GM23338 (cell line): ENCODE results near the gene ICA1L. TPM values are rescaled to one million over a fixed set of nuclear protein-coding genes. Genes with fewer than 3 reads are reported as not detected.

Experiments used
- ATAC-seq: fragments of 200-7000 bp; cut with Tn5 transposase; 3 replicates; pipeline ENCODE4 v1.9.1; 2020
- DNase-seq: peaks from one replicate; pipeline ENCODE4 v3.0.0-alpha.2; 2015; ENCODE audit warnings: low spot score
- H2AFZ ChIP-seq: fragments of 200-600 bp; sonication (generic); 2 replicates; pipeline ENCODE4 v1.8.0; 2016; ENCODE audit warnings: antibody characterized with exemption, mild to moderate bottlenecking, moderate library complexity
- H3F3A ChIP-seq: fragments of 200-600 bp; sonication (generic); replicated peaks from 2 replicates; pipeline ENCODE4 v1.8.0; 2017; ENCODE audit warnings: antibody characterized with exemption, mixed run types, low read depth
- H3K27ac ChIP-seq: fragments of 200-600 bp; sonication (generic); 2 replicates; pipeline ENCODE4 v1.6.1; 2016; ENCODE audit warnings: low read depth
- H3K27me3 ChIP-seq: fragments of 200-600 bp; sonication (generic); 2 replicates; pipeline ENCODE4 v1.8.0; 2016; ENCODE audit warnings: mild to moderate bottlenecking, mixed run types, moderate library complexity; ENCODE audit not compliant: insufficient read depth
- H3K36me3 ChIP-seq: fragments of 200-600 bp; sonication (generic); 2 replicates; pipeline ENCODE4 v1.8.0; 2016; ENCODE audit warnings: mild to moderate bottlenecking; ENCODE audit not compliant: insufficient read depth
- H3K4me1 ChIP-seq: fragments of 200-600 bp; sonication (generic); 2 replicates; pipeline ENCODE4 v1.8.0; 2016; ENCODE audit warnings: mild to moderate bottlenecking, moderate library complexity; ENCODE audit not compliant: insufficient read depth
- H3K4me2 ChIP-seq: fragments of 200-600 bp; sonication (generic); 2 replicates; pipeline ENCODE4 v1.7.1; 2017; ENCODE audit warnings: mixed run types
- H3K4me3 ChIP-seq: fragments of 200-600 bp; sonication (generic); 2 replicates; pipeline ENCODE4 v1.6.1; 2016; ENCODE audit warnings: mixed run types
- H3K79me2 ChIP-seq: fragments of 200-600 bp; sonication (generic); replicated peaks from 2 replicates; pipeline ENCODE4 v1.8.0; 2017; ENCODE audit warnings: mild to moderate bottlenecking; ENCODE audit not compliant: insufficient read depth
- H3K9me2 ChIP-seq: fragments of 200-600 bp; sonication (generic); 2 replicates; pipeline ENCODE4 v1.8.0; 2017; ENCODE audit not compliant: insufficient read depth
- H4K20me1 ChIP-seq: fragments of 200-600 bp; sonication (generic); replicated peaks from 2 replicates; pipeline ENCODE4 v1.8.0; 2017; ENCODE audit warnings: mild to moderate bottlenecking; ENCODE audit not compliant: insufficient read depth
- H3K27ac Mint-ChIP-seq: 2 replicates; pipeline ENCODE4 v1.8.0; 2020; ENCODE audit warnings: inconsistent platforms, mild to moderate bottlenecking, moderate library complexity, mixed read lengths
- H3K27me3 Mint-ChIP-seq: 3 replicates; pipeline ENCODE4 v1.8.0; 2022; ENCODE audit warnings: low read depth, mild to moderate bottlenecking, moderate library complexity, mixed read lengths, inconsistent platforms; ENCODE audit not compliant: insufficient read depth, poor library complexity
- H3K36me3 Mint-ChIP-seq: 3 replicates; pipeline ENCODE4 v1.8.0; 2021; ENCODE audit warnings: low read depth, mild to moderate bottlenecking, inconsistent platforms, moderate library complexity, mixed read lengths
- H3K4me1 Mint-ChIP-seq: 3 replicates; pipeline ENCODE4 v1.8.0; 2020; ENCODE audit warnings: mild to moderate bottlenecking, inconsistent platforms, mixed read lengths
- H3K4me3 Mint-ChIP-seq: 3 replicates; pipeline ENCODE4 v1.8.0; 2021; ENCODE audit warnings: moderate library complexity, mild to moderate bottlenecking, inconsistent platforms, mixed read lengths
- H3K9me3 Mint-ChIP-seq: 3 replicates; pipeline ENCODE4 v1.8.0; 2020; ENCODE audit warnings: moderate library complexity, mild to moderate bottlenecking, inconsistent platforms, mixed read lengths
- CTCF ChIP-seq, 2 experiments: fragments of 200-600 bp in 1 of 2; sonication (generic) in 1 of 2; conservative IDR thresholded peaks; 2 replicates each; pipeline versions ENCODE4 v1.5.1 to v1.6.1; 2016 to 2017; ENCODE audit warnings: antibody characterized with exemption in 2 of 2, low read depth in 2 of 2, mild to moderate bottlenecking in 2 of 2, moderate library complexity in 1 of 2
- ETS1 ChIP-seq: IDR thresholded peaks from 2 replicates; pipeline ENCODE4 v1.6.1; 2016; ENCODE audit warnings: antibody characterized with exemption
- EZH2phosphoT487 ChIP-seq: fragments of 200-600 bp; sonication (generic); IDR thresholded peaks from one replicate; pipeline ENCODE4 v1.8.1; 2018; ENCODE audit warnings: antibody characterized with exemption; ENCODE audit not compliant: unreplicated experiment
- NANOG ChIP-seq: IDR thresholded peaks from 2 replicates; pipeline ENCODE4 v1.6.1; 2016; ENCODE audit warnings: antibody characterized with exemption, borderline replicate concordance
- POLR2AphosphoS5 ChIP-seq: IDR thresholded peaks from 2 replicates; pipeline ENCODE4 v1.6.1; 2016; ENCODE audit warnings: antibody characterized with exemption, low read depth
- REST ChIP-seq: IDR thresholded peaks from one replicate; pipeline ENCODE4 v1.6.1; 2018; ENCODE audit warnings: antibody characterized with exemption; ENCODE audit not compliant: unreplicated experiment
- ZNF114 ChIP-seq: fragments of 250-450 bp; sonication (Bioruptor Pico); IDR thresholded peaks from 2 replicates; pipeline ENCODE4 v1.5.0; 2020; ENCODE audit warnings: mild to moderate bottlenecking, moderate library complexity
- ZNF331 ChIP-seq: fragments of 250-450 bp; sonication (Bioruptor Pico); IDR thresholded peaks from 2 replicates; pipeline ENCODE4 v1.5.0; 2020; ENCODE audit warnings: low read depth, mild to moderate bottlenecking, moderate library complexity
- ZNF462 ChIP-seq: fragments of 250-450 bp; sonication (Bioruptor Pico); IDR thresholded peaks from 2 replicates; pipeline ENCODE4 v1.5.0; 2020; ENCODE audit warnings: mild to moderate bottlenecking, moderate library complexity
- polyA plus RNA-seq: library from polyadenylated mRNA; unstranded; fragments of >200 nt; fragmentation: Nextera tagmentation; extraction: Ambion mirVana; gene quantifications from 2 replicates; pipeline ENCODE4 v1.2.1, GENCODE V29; 2016
- total RNA-seq: library from RNA; depleted of rRNA; stranded (reverse); fragments of >200 nt; shearing (Covaris generic); gene quantifications from 2 replicates; pipeline ENCODE4 v1.2.3, GENCODE V29; 2014

ICA1L gene
- total and polyA plus RNA-seq, 2 experiments from 2014 or later = 1.6 to 7.2 TPM

- TF ChIP-seq REST = no peak
- no peak for TF ChIP-seq ZNF114 (CRISPR knock-in tag)
- TF ChIP-seq ZNF331 (CRISPR knock-in tag) = no peak
- no peak for TF ChIP-seq POLR2AphosphoS5
- TF ChIP-seq ZNF462 (CRISPR knock-in tag) = no peak
Measured at GRCh38 chr2:202814226-202814625, 57.3 kb downstream of the ICA1L start (continued).

- ATAC-seq (no peak), DNase-seq (no peak)
- no peak overlapping the region for H3K27ac Mint-ChIP-seq
- H3K4me1 Mint-ChIP-seq = no peaks in the 10 kb centered on the region
- H3K27me3 ChIP-seq = no peaks in the 10 kb centered on the region
- H4K20me1 ChIP-seq = no peaks in the 10 kb centered on the region; the same call in 1 of the 2 replicates
- no peaks in the 10 kb centered on the region for H3K27me3 Mint-ChIP-seq
- H3K4me3 ChIP-seq = no peak overlapping the region
- peaks cover 26% of the 10 kb centered on the region for H3K9me3 Mint-ChIP-seq
- H3K4me3 Mint-ChIP-seq = no peak overlapping the region
- H3K4me1 ChIP-seq = no peaks in the 10 kb centered on the region
- H2AFZ ChIP-seq = no peak overlapping the region
- H3K79me2 ChIP-seq = no peaks in the 10 kb centered on the region
- H3K36me3 Mint-ChIP-seq = peaks cover 30% of the 10 kb centered on the region
- no peak overlapping the region for H3K4me2 ChIP-seq
- H3K27ac ChIP-seq = no peak overlapping the region
- no peaks in the 10 kb centered on the region; the same call in 1 of the 2 replicates for H3K36me3 ChIP-seq
- no peaks in the 10 kb centered on the region for H3K9me2 ChIP-seq
- H3F3A ChIP-seq = no peaks in the 10 kb centered on the region
- no peak for TF ChIP-seq CTCF (conservative IDR thresholded peaks at IDR 0.05; ENCODE audit: low read depth in 2 of 2)
- no peak for TF ChIP-seq POLR2AphosphoS5
- TF ChIP-seq ZNF114 (CRISPR knock-in tag) = no peak
- TF ChIP-seq EZH2phosphoT487 = no peak
- TF ChIP-seq ETS1 = no peak
- no peak for TF ChIP-seq NANOG
Measured at GRCh38 chr2:202813387-202813786, 58.2 kb downstream of the ICA1L start.
